Fibroblast of villous mesenchyme (primary cell): ENCODE results near the gene KRTAP10-2. TPM values are rescaled to one million over a fixed set of nuclear protein-coding genes. Genes with fewer than 3 reads are reported as not detected.
"Not testable (repeated sequence)": the region's sequence is repeated elsewhere in the genome, so short reads cannot be mapped to it uniquely, and the experiment has no call there.

Source experiments
- DNase-seq: peaks from one replicate; pipeline ENCODE4 v3.0.0-alpha.2; 2010; ENCODE audit warnings: low read depth
- H3K4me3 ChIP-seq: 2 replicates; pipeline ENCODE4 v1.5.1; 2011; ENCODE audit warnings: low read depth, mild to moderate bottlenecking, low read length
- CTCF ChIP-seq: IDR thresholded peaks from 2 replicates; pipeline ENCODE4 v1.5.1; 2012; ENCODE audit warnings: low read depth, mild to moderate bottlenecking, low read length; ENCODE audit not compliant: insufficient read depth
- total RNA-seq: library from RNA; depleted of rRNA; stranded (reverse); fragments of >200 nt; gene quantifications from 2 replicates; pipeline ENCODE4 v1.2.3, GENCODE V29; 2012

KRTAP10-2 gene
- total RNA-seq, 1 donor, result not detected

- no peak for DNase-seq
- H3K4me3 ChIP-seq, result no peak overlapping the region
- no peak for TF ChIP-seq CTCF
These were observed 28.5 kb upstream of the KRTAP10-2 start for GRCh38 chr21:44579833-44580144.

GRCh38 chr21:44579056-44579832 is 27.9 kb upstream of the KRTAP10-2 start:
- TF ChIP-seq CTCF, result no peak
- no peak for DNase-seq
- H3K4me3 ChIP-seq, result no peak overlapping the region

GRCh38 chr21:44578371-44579055 is 27.2 kb upstream of the KRTAP10-2 start:
- no peak for TF ChIP-seq CTCF
- H3K4me3 ChIP-seq, result no peak overlapping the region
- DNase-seq, result no peak

- no peak for TF ChIP-seq CTCF
- no peak for DNase-seq
- H3K4me3 ChIP-seq, result no peak overlapping the region
These were observed 24.7 kb upstream of the KRTAP10-2 start for GRCh38 chr21:44576025-44576420.

- no peak overlapping the region for H3K4me3 ChIP-seq
- no peak for DNase-seq
- TF ChIP-seq CTCF, result no peak
These were observed 24.2 kb upstream of the KRTAP10-2 start for GRCh38 chr21:44575307-44576024.

- DNase-seq, result no peak
- TF ChIP-seq CTCF, result no peak
- H3K4me3 ChIP-seq, result no peak overlapping the region
These were observed 23.4 kb upstream of the KRTAP10-2 start for GRCh38 chr21:44574457-44575306.

GRCh38 chr21:44573630-44574456 is 22.5 kb upstream of the KRTAP10-2 start, which contains the start of gene KRTAP10-4:
Gene KRTAP10-4 (plus strand): TSS chr21:44573729. CDS start chr21:44573759, 30 bp downstream.
- DNase-seq, H3K4me3 ChIP-seq: not testable (repeated sequence)
